NCI-H2227 treated with DMSO at 0.1 percent for 48 hours (cell line): ENCODE results near the gene XXYLT1.
A peak's percentile ranks its signal among the peaks of the same experiment; 100 is the strongest.

Experiments used
- DNase-seq: peaks from one replicate; lab custom pipeline; 2025; lab: John Stamatoyannopoulos, UW

The XXYLT1 gene

GRCh38 chr3:195151402-195151801 lies 119.6 kb downstream of the XXYLT1 start:
- DNase-seq, result no peak

GRCh38 chr3:195150181-195151118 lies 120.5 kb downstream of the XXYLT1 start:
- peak; percentile 37 for DNase-seq

DNA sequence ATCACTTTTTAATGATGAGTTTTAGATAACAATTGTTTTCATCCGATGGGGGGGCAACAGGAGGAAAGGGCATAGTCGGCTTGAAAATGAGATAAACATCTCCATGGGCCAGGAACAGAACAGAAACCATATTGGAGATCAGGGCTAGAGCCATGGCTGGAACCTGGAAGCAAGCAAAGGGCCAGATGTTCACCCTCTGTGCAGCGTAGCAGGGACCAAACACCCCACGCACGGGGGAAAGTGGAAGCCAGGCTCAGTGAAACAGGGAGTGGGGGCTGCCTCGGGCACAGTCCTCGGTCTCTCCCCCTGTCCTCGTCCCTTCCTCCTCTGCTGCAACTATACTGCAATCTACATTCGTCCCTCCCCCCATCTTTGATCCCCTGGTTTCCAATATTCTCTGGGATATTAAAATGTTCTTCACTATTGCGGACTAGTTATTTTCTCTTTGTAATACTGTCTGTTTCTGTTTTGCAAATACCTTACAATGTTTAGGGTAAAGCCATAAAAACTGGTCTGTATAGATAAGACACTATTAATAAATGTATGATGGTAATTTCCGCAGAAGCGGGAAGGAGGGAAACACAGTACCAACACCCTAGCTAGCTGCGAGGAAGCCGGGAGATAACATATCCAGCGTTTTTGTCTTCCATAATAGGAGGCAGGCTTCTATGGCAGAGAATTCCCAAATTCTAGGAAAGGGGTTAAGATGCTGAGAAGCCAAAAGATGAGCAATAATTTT lies 121.5 kb downstream of the XXYLT1 start:
- DNase-seq, result no peak

GRCh38 chr3:195148549-195148948 lies 122.4 kb downstream of the XXYLT1 start:
- no peak for DNase-seq

DNA sequence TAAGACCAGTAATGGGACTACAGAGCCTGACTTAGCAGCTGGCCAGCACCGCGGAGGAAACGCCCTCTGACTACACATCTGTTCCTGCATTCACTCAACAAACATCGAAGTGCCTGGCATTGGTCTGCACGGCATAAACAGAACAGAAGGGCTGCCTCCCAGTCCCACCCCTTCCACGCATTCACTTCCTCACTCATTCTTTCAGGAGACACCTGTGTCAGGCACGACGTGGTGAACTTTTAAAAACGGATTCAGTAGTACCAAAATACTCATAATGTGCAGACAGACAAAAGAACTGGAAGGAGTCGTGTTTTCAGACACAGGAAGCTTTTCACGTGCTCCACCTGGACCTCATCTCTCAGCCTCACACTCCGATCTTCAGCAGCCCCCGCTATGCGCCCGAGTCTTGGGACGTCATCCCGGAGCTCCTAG lies 123.3 kb downstream of the XXYLT1 start:
- no peak for DNase-seq

DNA sequence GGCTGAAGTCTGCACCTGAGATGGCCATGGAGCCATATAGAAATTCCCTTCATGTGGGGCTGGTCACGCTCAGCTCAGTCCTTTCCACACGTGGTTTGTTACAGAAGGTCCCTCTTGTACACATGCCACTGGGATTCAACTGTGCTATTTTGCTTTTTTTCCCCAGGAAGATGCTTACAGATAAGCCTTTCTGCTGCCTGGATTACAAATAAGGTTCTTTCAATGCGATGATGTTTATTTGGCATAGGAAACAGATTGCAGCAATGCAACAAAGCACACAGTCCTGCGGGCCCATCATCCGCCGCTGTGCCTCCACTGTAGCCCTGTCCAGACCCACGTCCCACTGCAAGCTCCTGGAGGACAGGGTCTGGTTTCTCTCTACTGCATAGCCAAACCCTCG lies 124.8 kb downstream of the XXYLT1 start:
- DNase-seq, result no peak

- no peak for DNase-seq
Measured at GRCh38 chr3:195145579-195145978, 125.4 kb downstream of the XXYLT1 start.

- no peak for DNase-seq
Measured at GRCh38 chr3:195143221-195143620, 127.7 kb downstream of the XXYLT1 start.

DNA sequence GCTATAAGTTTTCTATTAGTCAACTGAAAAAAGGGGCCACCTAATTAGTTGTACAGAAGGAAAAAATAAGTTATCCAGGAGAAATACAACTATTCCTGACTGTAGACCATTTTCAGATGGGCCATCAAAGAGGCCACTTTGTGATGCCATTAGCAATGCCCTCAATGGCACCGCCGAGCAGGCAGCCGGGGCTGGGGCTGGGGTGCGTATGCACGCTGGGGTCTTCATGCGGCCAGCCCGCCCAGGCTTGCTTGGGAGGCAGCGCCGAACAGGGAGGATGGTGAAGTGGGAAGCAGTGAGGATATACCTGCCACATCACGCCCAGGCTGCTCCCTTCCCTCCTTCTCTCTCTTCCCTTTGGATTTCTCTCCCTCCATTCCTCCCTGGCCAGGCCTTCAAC lies 128.4 kb downstream of the XXYLT1 start:
- DNase-seq, result no peak

- no peak for DNase-seq
Measured at GRCh38 chr3:195140816-195141793, 129.9 kb downstream of the XXYLT1 start.

DNA sequence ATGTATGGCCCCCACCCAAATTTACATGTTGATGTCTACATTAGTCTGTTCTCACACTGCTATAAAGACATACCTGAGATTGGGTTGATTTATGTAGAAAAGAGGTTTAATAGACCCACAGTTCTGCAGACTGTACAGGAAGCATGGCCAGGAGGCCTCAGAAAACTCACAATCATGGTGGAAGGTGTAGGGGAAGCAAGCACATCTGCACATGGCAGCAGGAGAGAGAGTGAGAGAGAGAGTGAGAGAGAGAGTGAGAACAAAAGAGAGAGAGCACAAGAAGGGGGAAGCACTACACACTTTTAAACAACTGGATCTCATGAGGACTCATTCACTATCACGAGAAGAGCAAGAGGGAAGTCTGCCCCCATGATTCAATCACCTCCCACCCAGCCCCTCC lies 130.5 kb downstream of the XXYLT1 start:
- DNase-seq, result no peak

- DNase-seq, result no peak
Measured at GRCh38 chr3:195139876-195140240, 131.1 kb downstream of the XXYLT1 start.

DNA sequence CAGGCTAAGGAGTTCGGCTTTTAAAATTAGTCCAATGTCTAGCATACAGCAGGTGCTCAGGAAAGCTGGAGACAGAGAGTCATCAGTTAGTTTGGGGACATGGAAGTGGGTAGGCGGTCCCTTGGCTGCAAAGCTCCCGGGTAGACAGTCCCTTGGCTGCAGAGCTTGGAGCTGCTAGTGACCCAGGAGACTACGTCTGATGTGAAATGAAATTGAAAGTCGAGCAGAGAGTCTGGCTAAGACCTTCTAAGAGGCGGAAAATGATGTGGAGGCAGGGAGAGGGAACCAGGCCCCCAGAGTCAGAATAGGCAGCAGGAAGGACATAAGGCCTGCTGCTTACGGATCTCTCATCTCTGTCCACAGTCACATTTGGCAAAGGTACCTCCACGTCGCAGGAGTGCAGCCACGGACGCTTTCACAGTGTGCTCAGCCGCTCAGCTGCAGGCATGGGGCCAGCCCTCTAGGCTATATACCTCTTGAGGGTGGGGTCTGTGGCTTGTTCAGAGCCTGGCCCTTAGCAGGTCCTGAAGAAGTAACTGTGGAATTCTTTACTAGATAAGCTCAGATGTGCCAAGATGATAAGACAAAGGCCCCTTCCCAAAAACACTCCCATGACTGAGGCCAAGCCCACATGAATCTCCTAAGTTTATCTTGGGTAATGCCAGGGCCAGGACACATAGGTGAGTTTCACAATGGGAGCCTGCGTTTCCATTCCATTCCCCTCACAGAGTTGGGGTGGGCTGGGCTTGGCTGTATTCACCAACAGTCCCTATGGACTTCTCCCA lies 131.7 kb downstream of the XXYLT1 start:
- no peak for DNase-seq

DNA sequence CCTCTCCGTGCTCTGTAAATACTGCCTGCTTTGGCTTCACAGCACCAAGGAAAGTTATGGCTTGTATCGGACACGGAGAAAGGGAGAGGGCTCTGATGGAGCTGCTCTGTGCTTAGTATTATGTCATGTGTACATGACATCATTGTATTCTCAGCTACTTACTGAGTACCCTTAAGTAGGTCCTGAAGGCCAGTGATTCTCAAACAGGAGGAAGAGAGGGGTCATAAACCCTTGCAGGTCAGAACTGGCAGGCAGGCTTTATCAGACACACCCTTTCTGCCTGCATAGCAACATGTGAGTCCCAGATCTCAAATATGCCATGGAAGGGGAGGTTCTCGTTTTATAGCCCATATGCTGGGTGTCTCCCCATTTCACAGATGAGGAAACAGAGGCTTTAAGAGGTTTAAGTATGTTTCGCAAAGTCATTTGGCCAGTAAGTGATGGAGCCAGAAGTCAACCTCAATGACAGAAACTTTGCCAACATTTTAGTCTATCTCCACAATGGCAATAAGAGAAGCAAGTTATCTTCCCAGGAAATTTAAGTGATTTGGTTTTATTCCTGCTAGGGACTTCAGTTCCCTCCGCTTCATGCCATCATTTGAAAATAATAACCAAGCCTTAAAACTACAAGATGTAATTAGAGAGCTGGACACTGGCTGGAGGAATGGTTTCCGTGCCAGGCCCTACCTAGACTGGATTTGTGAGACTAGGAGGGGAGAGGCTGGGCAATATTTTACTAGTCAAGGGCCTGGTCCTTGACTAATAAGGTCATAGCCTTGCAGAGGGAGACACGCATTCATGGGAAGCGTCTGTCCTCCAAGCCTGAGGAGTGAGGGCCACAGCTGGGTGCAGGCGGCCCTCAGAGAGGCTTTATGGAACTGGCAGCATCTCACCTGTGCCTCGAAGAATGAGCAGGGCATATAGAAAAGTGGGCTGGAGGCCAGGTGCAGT lies 133.0 kb downstream of the XXYLT1 start:
- no peak for DNase-seq

DNA sequence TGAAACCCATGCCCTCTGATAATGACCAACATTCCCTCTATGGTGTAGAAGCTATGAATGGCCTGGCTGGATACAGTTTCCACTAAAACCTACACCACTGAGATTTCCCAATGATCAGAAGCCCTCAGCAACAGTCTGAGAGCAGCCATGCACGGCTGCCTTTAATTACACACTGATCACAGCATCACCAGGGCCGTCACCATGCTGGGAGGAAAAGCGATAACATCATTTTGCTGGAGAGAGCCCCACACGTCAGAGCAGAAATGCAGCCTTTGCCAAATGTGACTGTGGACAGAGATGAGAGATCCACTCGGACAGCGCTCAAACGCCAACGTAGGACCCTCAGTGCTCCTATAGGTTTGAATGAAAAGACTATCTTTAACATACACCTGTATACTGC lies 135.0 kb downstream of the XXYLT1 start:
- no peak for DNase-seq

GRCh38 chr3:195134431-195134830 lies 136.5 kb downstream of the XXYLT1 start:
- DNase-seq, result no peak

DNA sequence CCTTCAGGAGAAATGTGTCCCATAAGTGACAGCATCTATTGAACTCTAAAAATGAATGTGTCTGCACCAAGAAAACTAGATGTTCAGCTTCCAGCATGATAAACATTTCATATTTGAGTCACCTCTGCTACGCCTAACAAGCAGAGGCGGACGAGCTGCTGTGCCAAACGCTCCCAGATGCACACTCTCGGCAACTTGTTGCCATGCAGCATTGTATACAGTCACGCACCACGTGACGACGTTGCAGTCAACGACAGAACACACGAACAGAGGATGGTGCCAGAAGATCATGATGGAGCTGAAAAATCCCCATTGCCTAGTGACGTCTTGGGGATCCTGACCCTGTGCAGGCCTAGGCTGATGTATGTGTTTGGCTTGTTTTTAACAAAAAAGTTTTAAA lies 137.5 kb downstream of the XXYLT1 start:
- no peak for DNase-seq

- DNase-seq, result no peak
Measured at GRCh38 chr3:195133013-195133412, 137.9 kb downstream of the XXYLT1 start.

DNA sequence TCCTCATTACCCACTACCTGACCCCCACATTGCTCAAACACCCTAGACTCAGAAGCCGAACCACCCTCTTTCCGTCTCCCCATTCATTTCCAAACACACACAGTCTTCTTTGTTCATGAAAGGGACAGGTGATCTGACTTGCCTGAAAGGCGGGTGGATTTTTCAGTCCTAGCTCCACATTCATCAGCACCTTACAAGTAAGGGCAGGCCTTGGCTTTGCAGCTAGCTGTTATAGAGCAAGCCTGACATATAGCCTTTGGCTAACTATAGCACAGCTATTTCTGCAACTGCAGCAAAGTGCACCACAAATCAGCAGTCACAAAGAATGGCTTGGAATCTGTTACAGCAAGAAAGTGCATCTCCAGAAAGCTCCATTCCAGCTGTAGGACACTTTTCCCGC lies 139.8 kb downstream of the XXYLT1 start:
- DNase-seq, result no peak
